GM21390 (cell line): ENCODE measurements around the gene GPR42.
"Not testable (repeated sequence)": the region's sequence is repeated elsewhere in the genome, so short reads cannot be mapped to it uniquely, and the experiment has no call there.

Source experiments
- ATAC-seq: cut with Tn5 transposase; IDR thresholded peaks from one replicate; pipeline ENCODE4 v1.9.1; 2021; ENCODE audit not compliant: unreplicated experiment

Gene GPR42

GRCh38 chr19:35392742-35393715 is 22.2 kb downstream of the GPR42 start:
- no peak for ATAC-seq

DNA sequence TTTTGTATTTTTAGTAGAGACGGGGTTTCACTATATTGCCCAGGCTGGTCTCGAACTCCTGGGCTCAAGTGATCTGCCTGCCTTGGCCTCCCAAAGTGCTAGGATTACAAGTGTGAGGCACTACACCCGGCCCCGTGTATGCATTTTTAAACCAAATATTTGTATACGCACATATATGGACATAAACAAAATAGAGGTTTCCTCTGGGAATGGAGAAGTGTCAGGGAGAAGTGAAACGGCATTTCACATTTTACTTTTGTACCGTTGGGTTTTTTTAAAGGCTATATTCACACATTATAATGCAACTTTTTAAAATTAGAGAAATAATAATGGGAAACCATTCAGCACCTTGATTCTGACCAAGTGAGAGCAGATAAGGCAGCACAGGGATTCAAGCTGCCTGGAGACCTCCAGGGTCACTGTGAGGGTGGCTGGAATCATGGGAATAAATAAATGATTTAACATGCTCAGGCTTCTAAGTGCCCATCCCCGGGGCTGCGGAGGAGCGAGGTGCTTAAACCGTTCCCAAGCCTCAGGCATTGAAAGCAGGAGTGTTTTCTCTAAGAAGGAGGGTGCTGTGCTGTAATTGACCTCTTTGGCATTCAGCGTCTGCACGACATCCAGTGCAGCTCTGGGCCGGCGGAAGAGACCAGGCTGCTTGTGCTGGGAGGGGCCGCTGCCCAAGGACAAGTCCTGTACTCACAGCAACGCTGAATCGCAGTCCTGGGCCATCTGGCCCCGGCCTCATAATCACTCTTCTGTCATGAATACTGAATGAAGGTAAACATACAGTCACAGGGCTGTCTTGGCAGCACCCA is 24.7 kb downstream of the GPR42 start:
- no peak for ATAC-seq

DNA sequence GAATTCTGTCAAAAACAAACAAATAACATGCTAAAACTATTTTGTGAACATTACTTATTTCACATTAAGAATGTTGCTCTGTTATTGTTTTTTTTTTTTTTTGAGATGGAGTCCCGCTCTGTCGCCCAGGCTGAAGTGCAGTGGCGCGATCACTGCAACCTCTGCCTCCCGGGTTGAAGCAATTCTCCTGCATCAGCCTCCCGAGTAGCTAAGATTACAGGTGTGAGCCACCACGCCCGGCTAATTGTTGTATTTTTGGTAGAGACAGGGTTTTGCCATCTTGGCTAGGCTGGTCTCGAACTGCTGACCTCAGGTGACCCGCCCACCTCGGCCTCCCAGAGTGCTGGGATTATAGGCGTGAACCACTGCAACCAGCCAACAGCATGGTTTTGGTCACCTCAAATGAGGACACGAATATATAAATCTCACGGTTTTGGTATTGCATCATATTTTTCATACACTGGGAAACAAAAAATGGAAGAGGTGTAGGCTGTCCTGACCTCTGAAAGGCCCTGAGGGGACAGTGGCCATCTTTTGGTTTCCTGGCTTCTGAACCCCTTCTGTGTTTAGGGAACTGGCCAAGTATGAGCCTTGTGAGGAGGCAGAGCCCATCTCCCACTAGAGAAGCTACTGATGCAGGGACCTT is 25.5 kb downstream of the GPR42 start:
- no peak for ATAC-seq

- ATAC-seq: no peak
These were observed 26.2 kb downstream of the GPR42 start for GRCh38 chr19:35397064-35397463.

GRCh38 chr19:35398570-35398969 is 27.7 kb downstream of the GPR42 start:
- no peak for ATAC-seq

GRCh38 chr19:35399231-35399630 is 28.4 kb downstream of the GPR42 start:
- ATAC-seq: no peak

- ATAC-seq: no peak
These were observed 29.3 kb downstream of the GPR42 start for GRCh38 chr19:35399948-35400772.

GRCh38 chr19:35400773-35401100 is 29.9 kb downstream of the GPR42 start:
- no peak for ATAC-seq

DNA sequence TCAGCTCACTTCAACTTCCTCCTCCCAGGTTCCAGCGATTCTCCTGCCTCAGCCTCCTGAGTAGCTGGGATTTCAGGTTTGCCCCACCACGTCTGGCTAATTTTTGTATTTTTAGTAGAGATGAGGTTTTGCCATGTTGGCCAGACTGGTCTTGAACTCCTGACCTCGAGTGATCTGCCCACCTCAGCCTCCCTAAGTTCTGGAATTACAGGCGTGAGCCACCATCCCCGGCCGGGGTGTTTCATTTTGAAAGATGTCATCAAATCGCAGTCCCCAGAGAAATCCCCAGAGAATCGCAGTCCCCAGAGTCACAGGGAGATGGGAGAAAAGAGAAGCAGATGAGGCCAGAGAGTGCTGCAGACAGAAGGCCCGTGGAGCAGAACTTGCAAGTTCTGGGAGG is 30.5 kb downstream of the GPR42 start:
- not testable (repeated sequence) for ATAC-seq

DNA sequence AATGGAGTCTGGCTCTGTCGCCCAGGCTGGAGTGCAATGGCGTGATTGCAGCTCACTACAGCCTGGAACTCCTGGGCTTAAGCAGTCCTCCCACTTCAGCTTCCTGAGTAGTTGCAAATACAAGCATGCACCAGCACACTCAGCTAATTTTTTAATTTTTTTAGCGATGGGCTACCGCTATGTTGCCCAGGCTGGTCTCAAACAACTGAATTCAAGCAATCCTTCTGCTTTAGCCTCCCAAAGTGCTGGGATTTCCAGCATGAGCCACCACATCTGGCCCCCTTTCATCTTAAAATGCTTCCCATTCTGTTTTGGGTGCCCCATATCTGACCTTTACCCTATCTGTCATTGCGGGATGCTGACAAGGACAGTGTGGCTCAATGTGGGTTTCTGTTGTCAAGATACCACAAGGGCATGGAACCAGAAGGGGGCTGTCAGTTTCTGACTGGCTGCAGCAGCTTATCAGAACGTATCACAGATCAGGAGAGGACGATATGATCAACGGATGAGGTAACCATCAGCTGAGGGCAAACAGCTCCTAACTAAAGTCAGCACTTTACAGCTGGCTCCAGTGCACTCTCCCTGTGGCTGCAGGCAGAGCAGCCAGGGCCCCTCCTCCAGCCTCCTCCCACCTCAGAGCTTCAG is 32.4 kb downstream of the GPR42 start:
- no peak for ATAC-seq

GRCh38 chr19:35404879-35405622 is 34.2 kb downstream of the GPR42 start:
- ATAC-seq: no peak

GRCh38 chr19:35407619-35408018 is 36.8 kb downstream of the GPR42 start:
- no peak for ATAC-seq

DNA sequence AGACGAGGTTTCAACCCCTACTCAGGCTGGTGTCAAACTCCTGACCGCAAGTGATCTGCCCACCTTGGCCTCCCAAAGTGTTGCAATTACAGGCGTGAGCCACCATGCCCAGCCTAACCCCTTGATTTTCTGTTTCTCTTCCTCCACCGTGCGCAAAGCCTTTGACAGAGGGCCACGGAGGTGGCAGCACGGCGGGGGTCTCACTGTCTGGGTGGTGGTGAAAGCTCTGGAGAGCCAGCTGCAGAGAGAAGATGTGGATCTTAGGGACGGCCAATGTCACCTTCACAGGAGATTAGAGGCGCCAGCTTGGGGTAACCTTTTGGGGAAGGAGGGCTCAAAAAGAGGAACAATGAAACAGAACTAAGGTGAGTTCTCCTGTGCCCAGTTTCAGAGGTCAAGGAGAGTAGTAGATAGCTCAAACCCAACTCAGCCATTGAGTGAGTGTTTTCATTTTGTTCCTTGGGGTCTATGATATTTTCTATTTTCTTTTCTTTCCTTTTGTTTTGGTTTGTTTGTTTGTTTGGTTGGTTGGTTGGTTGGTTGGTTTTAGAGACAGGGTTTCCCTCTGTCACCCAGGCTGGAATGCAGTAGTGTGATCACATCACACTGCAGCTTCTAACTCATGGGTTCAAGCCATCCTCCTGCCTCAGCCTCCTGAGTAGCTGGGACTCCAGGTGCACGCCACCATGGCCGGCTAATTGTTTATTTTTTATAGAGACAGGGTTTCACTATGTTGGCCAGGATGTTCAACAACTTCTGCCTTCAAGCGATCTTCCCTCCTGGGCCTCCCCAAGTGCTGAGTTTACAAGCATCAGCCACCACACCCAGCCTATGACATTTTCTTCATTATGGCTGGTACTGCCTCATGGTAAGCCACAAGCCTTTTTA is 37.7 kb downstream of the GPR42 start:
- peak; percentile 65 for ATAC-seq

- ATAC-seq: no peak
These were observed 38.3 kb downstream of the GPR42 start for GRCh38 chr19:35409191-35409590.

GRCh38 chr19:35410487-35410886 is 39.6 kb downstream of the GPR42 start:
- no peak for ATAC-seq

GRCh38 chr19:35414442-35414841 is 43.6 kb downstream of the GPR42 start:
- ATAC-seq: no peak

- ATAC-seq: no peak
These were observed 45.5 kb downstream of the GPR42 start for GRCh38 chr19:35416331-35416730.

- no peak for ATAC-seq
These were observed 46.4 kb downstream of the GPR42 start for GRCh38 chr19:35417278-35417677.
